ENCODE measurements around the gene IRS2. TPM values are rescaled to one million over a fixed set of nuclear protein-coding genes. Genes with fewer than 3 reads are reported as not detected.

Gene IRS2
- total RNA-seq, 2 experiments from 2014 or later, result 1.4 to 1.5 TPM

DNA sequence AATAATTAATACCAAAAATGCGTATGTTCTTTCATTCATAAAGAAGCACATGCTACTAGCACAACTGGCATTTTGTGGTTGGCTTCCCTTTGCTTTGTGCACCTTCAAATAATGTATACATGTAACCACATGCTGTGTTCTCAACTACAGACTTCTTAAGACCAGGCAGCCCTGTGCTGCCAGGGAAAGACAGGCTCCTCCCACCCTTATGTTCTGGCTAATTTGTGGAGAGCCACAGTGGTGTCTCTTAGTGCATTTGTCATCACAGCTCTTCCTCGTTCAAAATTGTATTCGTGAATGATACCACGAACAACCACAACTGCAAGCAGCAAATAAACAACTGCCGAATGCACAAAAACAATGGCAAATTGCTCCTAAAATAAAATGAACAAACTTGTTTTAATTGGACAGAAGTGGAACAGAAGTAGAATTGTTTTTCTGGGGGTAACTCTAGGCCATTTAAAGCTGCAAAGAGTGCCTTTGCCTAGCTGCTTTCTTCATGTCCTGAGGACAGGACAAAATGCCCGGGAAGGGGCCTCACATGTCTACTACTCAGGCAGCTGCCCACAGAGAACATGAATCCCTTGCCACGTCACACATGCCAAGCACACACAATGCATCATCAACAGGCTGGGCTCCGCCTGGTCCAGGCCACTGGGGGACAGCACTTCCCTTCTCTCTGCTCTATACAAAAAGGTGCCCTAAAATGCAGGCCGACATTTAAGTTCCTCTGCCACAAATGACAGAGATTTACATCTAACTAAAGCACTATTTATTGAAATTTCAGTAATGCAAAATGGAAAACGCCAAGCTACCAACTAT lies 21.7 kb downstream of the IRS2 start:
- H3K4me3 Mint-ChIP-seq, result no peak overlapping the region
- ATAC-seq (peak; percentile 88), DNase-seq (peak; percentile 54)
- ChIA-PET CTCF (interaction anchor here (0.5 to 1.3 kb wide), 3 partner anchors 19 to 155 kb away, joined by 3 to 6 read pairs (median 3); no protein-coding TSS in a partner anchor), POLR2A (no interaction called here)
- no peaks in the 10 kb centered on the region for H3K27me3 Mint-ChIP-seq
- peaks cover 3% of the 10 kb centered on the region for H3K36me3 Mint-ChIP-seq (ENCODE audit: low read depth)
- H3K9me3 Mint-ChIP-seq (ENCODE audit: low read depth), result no peaks in the 10 kb centered on the region
- H3K27ac Mint-ChIP-seq, result no peak overlapping the region
- intact Hi-C loops (cut with DNase I, micrococcal nuclease), result no loop called here
- H3K4me1 Mint-ChIP-seq, result peaks cover 32% of the 10 kb centered on the region

DNA sequence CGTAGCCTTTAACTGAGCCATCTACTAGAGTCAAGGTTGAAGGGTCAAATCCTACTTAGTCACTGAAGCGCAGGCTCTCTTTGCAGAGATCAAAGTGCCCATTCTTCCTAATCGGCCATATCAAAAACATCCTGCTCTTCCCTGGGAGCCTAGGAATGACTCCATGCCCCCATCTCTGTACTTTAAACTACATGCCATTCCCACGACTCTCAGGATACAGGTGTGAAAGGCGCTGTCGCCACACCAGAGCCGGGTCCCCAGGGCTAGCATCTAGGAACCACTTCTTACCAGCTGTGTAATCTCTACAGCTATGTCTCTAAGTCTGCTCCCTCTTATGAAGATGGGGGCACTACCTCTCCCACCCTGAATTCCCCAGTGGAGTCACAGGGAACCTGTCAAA lies 22.3 kb downstream of the IRS2 start:
- no peak for ATAC-seq
- CTCF ChIA-PET, result interaction anchor here (1.0 kb wide), 1 partner anchor 19 kb away, joined by 3 read pairs; no protein-coding TSS in a partner anchor
- H3K9me3 Mint-ChIP-seq (ENCODE audit: low read depth), result no peaks in the 10 kb centered on the region
- H3K4me3 Mint-ChIP-seq, result no peak overlapping the region
- no peak overlapping the region for H3K27ac Mint-ChIP-seq
- peaks cover 34% of the 10 kb centered on the region for H3K4me1 Mint-ChIP-seq
- intact Hi-C loops (cut with DNase I, micrococcal nuclease), result no loop called here
- no peaks in the 10 kb centered on the region for H3K27me3 Mint-ChIP-seq
- no peak for DNase-seq
- POLR2A ChIA-PET, result no interaction called here
- H3K36me3 Mint-ChIP-seq (ENCODE audit: low read depth), result peaks cover 1% of the 10 kb centered on the region

DNA sequence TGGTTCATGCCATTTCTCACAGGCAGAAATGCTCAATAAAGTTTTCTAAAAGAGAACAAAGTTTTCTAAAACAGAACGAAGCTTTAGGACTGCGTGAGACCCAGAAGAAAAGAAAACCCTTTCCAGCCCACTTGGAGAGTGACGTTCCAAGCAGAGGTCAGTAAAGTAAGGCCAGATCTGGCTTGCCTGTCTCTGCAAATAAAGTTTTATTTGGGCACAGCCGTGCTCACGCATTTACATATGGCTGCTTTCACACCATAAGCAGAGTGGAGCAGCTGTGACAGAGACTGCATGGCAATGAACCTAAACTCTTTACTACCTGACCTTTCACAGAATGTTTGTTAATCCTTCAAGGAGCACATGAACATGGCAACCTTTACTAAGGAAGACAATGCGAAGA lies 23.6 kb downstream of the IRS2 start:
- intact Hi-C loops (cut with DNase I, micrococcal nuclease), result no loop called here
- Mint-ChIP-seq H3K4me3 (no peak overlapping the region), H3K27ac (no peak overlapping the region), H3K36me3 (ENCODE audit: low read depth) (peaks cover 1% of the 10 kb centered on the region), H3K27me3 (no peaks in the 10 kb centered on the region), H3K4me1 (peaks cover 36% of the 10 kb centered on the region), H3K9me3 (ENCODE audit: low read depth) (no peaks in the 10 kb centered on the region)
- ChIA-PET CTCF (interaction anchor here (1.1 to 1.5 kb wide), 2 partner anchors 12 to 13 kb away, joined by 3 read pairs; no protein-coding TSS in a partner anchor), POLR2A (no interaction called here)
- DNase-seq (no peak), ATAC-seq (no peak)

DNA sequence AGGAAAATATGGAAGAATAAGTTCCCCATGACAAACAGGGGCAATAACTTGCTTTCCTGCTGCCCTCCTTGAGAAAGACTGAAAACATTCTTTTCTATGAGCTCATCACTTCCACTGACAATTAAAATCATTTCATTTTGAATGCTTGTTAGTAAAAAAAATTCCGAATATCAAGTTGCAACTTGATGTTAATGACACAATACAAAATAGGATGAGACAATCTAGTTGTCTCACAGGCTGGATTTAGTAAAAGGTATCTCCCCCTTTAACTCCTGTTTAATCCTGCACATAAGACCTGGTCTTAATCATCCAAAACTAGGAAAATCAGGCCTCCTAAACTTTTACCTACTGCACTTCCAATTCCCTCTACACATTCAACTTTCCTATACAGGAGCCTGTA lies 24.7 kb downstream of the IRS2 start:
- H3K4me1 Mint-ChIP-seq, result peaks cover 36% of the 10 kb centered on the region
- no peaks in the 10 kb centered on the region for H3K9me3 Mint-ChIP-seq (ENCODE audit: low read depth)
- intact Hi-C loops (cut with DNase I, micrococcal nuclease), result no loop called here
- DNase-seq, result no peak
- no peaks in the 10 kb centered on the region for H3K27me3 Mint-ChIP-seq
- no peak for ATAC-seq
- H3K36me3 Mint-ChIP-seq (ENCODE audit: low read depth), result peaks cover 1% of the 10 kb centered on the region
- H3K4me3 Mint-ChIP-seq, result no peak overlapping the region
- H3K27ac Mint-ChIP-seq, result no peak overlapping the region
- ChIA-PET POLR2A (no interaction called here), CTCF (interaction anchor here (0.7 to 0.8 kb wide), 2 partner anchors 13 to 716 kb away, joined by 3 to 4 read pairs; no protein-coding TSS in a partner anchor)

DNA sequence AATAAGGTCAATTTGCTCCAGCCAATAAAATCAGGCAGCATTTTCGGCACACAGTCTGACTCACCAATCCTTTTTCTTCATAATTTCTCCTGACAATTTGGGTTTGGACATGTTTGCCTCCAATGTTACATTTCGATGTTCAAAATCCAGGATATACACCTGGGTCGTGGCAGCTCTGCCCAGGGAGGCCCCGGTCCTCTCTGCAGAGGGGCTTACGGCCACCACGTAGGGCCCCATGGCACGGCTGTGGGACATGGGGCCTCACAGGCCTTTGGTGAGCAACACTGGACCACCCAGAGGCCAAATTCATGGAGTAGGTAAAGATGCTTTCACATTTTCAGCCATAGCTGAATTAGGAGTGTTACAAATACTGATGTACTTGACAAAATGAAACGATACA lies 25.4 kb downstream of the IRS2 start:
- ATAC-seq (no peak), DNase-seq (no peak)
- ChIA-PET CTCF (interaction anchor here (0.7 kb wide), 1 partner anchor 12 kb away, joined by 4 read pairs; no protein-coding TSS in a partner anchor), POLR2A (no interaction called here)
- H3K27me3 Mint-ChIP-seq, result no peaks in the 10 kb centered on the region
- intact Hi-C loops (cut with DNase I, micrococcal nuclease), result no loop called here
- peaks cover 34% of the 10 kb centered on the region for H3K4me1 Mint-ChIP-seq
- no peaks in the 10 kb centered on the region for H3K9me3 Mint-ChIP-seq (ENCODE audit: low read depth)
- no peak overlapping the region for H3K4me3 Mint-ChIP-seq
- no peak overlapping the region for H3K27ac Mint-ChIP-seq
- peaks cover 1% of the 10 kb centered on the region for H3K36me3 Mint-ChIP-seq (ENCODE audit: low read depth)

DNA sequence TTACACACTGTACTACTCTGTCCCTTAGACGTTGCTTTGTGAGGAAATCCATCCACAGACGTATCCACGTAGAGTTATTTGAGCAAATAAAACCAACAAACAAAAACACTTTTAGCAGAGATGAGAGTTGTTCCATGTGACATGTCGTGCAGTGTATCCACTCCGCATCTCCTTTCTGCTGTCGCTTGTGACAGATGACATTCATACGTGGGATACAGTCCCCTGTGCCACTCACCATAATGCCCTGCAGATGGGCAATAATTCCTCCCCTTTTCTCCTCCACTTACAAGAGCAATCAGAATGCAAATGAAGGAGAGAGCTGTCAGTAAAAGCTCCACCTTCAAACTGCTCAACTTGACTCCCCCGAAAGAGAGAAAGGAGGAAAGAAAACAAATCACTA lies 26.0 kb downstream of the IRS2 start:
- ATAC-seq (no peak), DNase-seq (no peak)
- peak overlapping the region; percentile 47 for H3K27ac Mint-ChIP-seq
- H3K4me3 Mint-ChIP-seq, result no peak overlapping the region
- peaks cover 34% of the 10 kb centered on the region for H3K4me1 Mint-ChIP-seq
- no peaks in the 10 kb centered on the region for H3K27me3 Mint-ChIP-seq
- POLR2A ChIA-PET, result no interaction called here
- CTCF ChIA-PET, result no interaction called here
- peaks cover 1% of the 10 kb centered on the region for H3K36me3 Mint-ChIP-seq (ENCODE audit: low read depth)
- intact Hi-C loops (cut with DNase I, micrococcal nuclease), result no loop called here
- H3K9me3 Mint-ChIP-seq (ENCODE audit: low read depth), result no peaks in the 10 kb centered on the region

DNA sequence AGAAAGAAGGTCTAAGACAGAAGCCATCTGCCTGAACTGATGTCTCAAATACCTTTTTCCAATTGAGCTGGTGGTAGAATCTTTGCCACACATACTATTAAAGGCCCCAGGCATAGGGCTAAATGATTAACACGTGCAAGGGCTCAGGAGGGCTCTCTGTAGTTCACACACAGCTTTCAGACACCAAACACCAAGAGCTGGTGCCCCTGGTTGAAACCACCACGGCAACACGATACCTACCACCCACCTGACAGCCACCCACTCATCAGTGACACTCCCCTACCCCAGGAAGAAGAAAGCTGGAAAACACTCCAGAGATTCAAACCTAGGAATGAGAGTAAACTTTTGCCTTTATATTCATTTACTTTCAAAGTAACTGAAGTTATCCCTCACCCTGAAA lies 26.8 kb downstream of the IRS2 start:
- no peaks in the 10 kb centered on the region for H3K9me3 Mint-ChIP-seq (ENCODE audit: low read depth)
- DNase-seq, result no peak
- H3K27ac Mint-ChIP-seq, result no peak overlapping the region
- ATAC-seq, result no peak
- peaks cover 27% of the 10 kb centered on the region for H3K4me1 Mint-ChIP-seq
- ChIA-PET CTCF (no interaction called here), POLR2A (no interaction called here)
- intact Hi-C loops (cut with DNase I, micrococcal nuclease), result no loop called here
- H3K36me3 Mint-ChIP-seq (ENCODE audit: low read depth), result peaks cover 5% of the 10 kb centered on the region
- H3K4me3 Mint-ChIP-seq, result no peak overlapping the region
- no peaks in the 10 kb centered on the region for H3K27me3 Mint-ChIP-seq

DNA sequence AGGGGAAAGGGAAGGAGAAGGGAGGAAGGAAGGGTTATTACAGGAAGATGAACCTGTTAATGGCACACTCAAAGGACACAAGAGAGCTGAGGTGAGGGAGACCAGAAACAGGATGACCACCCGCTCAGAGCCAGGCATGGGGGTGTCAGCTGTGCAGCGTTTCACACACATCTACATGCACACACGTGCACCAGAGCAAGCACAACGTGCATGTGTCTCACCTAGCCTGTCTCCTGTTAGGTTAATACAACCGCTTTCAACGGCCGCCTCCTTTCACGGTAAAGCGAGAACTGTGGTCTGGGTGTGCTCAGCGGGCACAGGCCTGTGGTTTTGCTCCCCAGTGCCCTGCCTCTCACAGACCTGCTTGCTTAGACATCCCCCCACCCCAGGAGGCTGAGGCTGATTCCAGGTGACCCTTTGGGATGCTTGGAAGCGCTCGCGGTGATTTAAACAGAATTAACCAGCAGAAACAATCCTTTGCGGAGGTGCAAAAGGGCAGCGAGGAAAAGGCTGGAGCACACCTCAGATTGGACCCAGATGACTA lies 27.4 kb downstream of the IRS2 start:
- ATAC-seq (no peak), DNase-seq (no peak)
- no peak overlapping the region for H3K4me3 Mint-ChIP-seq
- H3K4me1 Mint-ChIP-seq, result peaks cover 23% of the 10 kb centered on the region
- ChIA-PET POLR2A (interaction anchor here (0.5 kb wide), 1 partner anchor 956 kb away, joined by 3 read pairs; no protein-coding TSS in a partner anchor), CTCF (no interaction called here)
- no peaks in the 10 kb centered on the region for H3K9me3 Mint-ChIP-seq (ENCODE audit: low read depth)
- no peaks in the 10 kb centered on the region for H3K27me3 Mint-ChIP-seq
- peaks cover 5% of the 10 kb centered on the region for H3K36me3 Mint-ChIP-seq (ENCODE audit: low read depth)
- intact Hi-C loops (cut with DNase I, micrococcal nuclease), result no loop called here
- H3K27ac Mint-ChIP-seq, result no peak overlapping the region

DNA sequence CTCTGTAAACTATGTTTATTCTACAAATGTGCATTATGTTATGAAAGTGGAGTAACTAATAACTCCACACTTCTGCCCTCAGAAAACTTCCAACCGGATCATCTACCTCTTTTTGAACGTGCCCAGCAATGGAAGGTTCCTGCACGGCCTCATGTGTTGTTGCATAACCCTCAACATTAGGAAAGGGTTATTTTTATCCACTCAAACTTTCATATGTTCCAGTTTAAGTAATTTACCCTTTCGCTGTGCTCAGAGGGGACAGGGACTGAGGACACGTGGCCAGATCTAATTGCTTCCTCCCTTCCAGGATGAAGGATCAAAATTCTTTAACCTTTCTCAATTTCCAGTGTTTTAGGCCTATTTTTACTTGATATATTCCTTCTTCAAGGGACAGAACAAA lies 29.6 kb downstream of the IRS2 start:
- no peak for DNase-seq
- Mint-ChIP-seq H3K36me3 (ENCODE audit: low read depth) (peaks cover 12% of the 10 kb centered on the region), H3K27me3 (no peaks in the 10 kb centered on the region), H3K4me3 (no peak overlapping the region), H3K9me3 (ENCODE audit: low read depth) (no peaks in the 10 kb centered on the region), H3K27ac (no peak overlapping the region), H3K4me1 (peaks cover 13% of the 10 kb centered on the region)
- ATAC-seq, result no peak
- ChIA-PET CTCF (no interaction called here), POLR2A (no interaction called here)
- intact Hi-C loops (cut with DNase I, micrococcal nuclease), result no loop called here

DNA sequence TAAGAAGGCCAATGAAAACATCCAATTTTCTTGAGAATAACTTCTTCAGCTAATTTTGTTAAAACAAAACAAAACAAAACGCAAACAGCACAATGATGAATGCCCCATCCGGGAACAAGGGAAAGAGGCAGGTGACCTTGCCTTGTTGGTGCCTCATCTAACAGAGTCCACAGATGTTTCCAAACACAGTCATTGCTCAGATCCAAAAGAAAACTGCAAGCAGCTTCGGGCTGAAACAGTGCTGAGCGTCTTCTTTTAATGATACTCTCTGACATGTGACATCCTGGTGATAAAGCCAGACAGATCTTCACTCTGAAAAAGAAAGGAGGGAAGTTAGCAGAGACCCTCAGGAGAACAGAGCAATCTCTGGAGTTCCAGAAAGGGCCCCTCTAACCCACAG lies 30.4 kb downstream of the IRS2 start:
- no peak overlapping the region for H3K4me3 Mint-ChIP-seq
- DNase-seq (no peak), ATAC-seq (no peak)
- no peak overlapping the region for H3K27ac Mint-ChIP-seq
- H3K9me3 Mint-ChIP-seq (ENCODE audit: low read depth), result no peaks in the 10 kb centered on the region
- H3K36me3 Mint-ChIP-seq (ENCODE audit: low read depth), result peaks cover 12% of the 10 kb centered on the region
- intact Hi-C loops (cut with DNase I, micrococcal nuclease), result no loop called here
- CTCF ChIA-PET, result no interaction called here
- POLR2A ChIA-PET, result no interaction called here
- H3K27me3 Mint-ChIP-seq, result no peaks in the 10 kb centered on the region
- H3K4me1 Mint-ChIP-seq, result peaks cover 11% of the 10 kb centered on the region

DNA sequence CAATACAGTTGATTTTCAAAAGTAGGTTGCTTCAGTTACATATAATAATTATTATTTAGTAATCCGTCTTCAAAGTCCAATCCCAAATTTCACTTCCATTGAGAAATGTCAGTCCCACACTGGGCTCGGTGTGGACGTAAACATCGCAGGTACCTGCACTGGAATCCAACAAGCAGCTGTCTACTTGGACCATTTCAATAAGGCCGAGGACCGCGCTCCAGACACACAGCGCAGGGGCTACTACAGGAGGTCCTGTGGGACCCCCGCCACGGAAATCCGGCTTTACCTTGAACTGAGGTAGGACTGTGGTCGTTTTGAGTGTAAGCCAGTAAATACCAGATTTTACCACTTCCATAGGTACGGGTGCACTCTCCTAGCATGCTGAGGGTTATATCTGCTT lies 30.8 kb downstream of the IRS2 start:
- no peak for DNase-seq
- CTCF ChIA-PET, result no interaction called here
- H3K9me3 Mint-ChIP-seq (ENCODE audit: low read depth), result no peaks in the 10 kb centered on the region
- H3K4me3 Mint-ChIP-seq, result no peak overlapping the region
- intact Hi-C loops (cut with DNase I, micrococcal nuclease), result no loop called here
- H3K27me3 Mint-ChIP-seq, result no peaks in the 10 kb centered on the region
- ATAC-seq, result no peak
- H3K27ac Mint-ChIP-seq, result no peak overlapping the region
- H3K4me1 Mint-ChIP-seq, result peaks cover 11% of the 10 kb centered on the region
- POLR2A ChIA-PET, result no interaction called here
- H3K36me3 Mint-ChIP-seq (ENCODE audit: low read depth), result peaks cover 11% of the 10 kb centered on the region

DNA sequence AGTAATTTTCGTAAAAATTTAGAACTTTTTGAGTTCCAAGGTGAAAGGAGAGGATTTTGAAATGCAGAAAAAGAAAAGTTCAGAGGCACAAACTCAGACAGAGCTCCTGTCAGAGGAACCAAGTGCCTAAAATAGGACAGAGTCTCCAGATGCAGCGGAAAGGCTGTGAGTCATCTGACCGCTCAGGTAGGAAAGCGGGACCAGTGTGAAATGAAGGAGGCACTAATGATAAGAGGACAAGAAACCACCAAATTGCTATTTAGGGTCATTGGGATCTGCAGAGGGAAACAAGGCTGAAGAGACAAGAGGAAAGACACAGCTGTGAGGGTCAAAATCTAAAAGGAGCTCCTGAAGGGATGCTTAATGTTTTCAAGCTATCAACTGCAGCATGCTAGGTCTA lies 34.9 kb downstream of the IRS2 start:
- intact Hi-C loops (cut with DNase I, micrococcal nuclease), result no loop called here
- no peak overlapping the region for H3K27ac Mint-ChIP-seq
- ATAC-seq (no peak), DNase-seq (no peak)
- peaks cover 11% of the 10 kb centered on the region for H3K36me3 Mint-ChIP-seq (ENCODE audit: low read depth)
- no peak overlapping the region for H3K4me3 Mint-ChIP-seq
- POLR2A ChIA-PET, result no interaction called here
- H3K9me3 Mint-ChIP-seq (ENCODE audit: low read depth), result no peaks in the 10 kb centered on the region
- CTCF ChIA-PET, result interaction anchor here (1.0 kb wide), 1 partner anchor 11 kb away, joined by 3 read pairs; no protein-coding TSS in a partner anchor
- no peaks in the 10 kb centered on the region for H3K4me1 Mint-ChIP-seq
- no peaks in the 10 kb centered on the region for H3K27me3 Mint-ChIP-seq
